ENCODE data around the gene CACHD1. TPM values are rescaled to one million over a fixed set of nuclear protein-coding genes. Genes with fewer than 3 reads are reported as not detected.

CACHD1 gene
- total RNA-seq, 1 donor from 2014 or later, result 9.6 TPM

DNA sequence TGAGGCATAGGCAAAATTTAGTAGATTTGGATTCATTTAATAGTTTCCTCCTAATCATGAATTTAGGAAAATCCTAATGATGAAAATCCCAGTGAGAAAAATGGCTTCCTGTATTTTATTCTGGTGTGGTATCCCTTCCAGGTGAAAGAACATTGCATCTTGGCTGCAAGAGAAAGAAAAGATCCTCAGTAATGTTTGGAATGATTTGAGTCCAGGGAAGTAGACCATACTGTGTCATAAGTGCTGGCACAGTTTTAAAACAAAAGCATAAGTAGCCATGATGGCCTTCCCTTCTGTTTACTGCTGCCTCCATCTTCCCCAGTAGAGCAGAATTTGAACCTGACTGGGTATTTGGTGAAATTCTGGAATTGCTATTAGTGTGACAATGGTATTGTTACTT lies 52.8 kb downstream of the CACHD1 start:
- DNase-seq (ENCODE audit: low spot score), result no peak

DNA sequence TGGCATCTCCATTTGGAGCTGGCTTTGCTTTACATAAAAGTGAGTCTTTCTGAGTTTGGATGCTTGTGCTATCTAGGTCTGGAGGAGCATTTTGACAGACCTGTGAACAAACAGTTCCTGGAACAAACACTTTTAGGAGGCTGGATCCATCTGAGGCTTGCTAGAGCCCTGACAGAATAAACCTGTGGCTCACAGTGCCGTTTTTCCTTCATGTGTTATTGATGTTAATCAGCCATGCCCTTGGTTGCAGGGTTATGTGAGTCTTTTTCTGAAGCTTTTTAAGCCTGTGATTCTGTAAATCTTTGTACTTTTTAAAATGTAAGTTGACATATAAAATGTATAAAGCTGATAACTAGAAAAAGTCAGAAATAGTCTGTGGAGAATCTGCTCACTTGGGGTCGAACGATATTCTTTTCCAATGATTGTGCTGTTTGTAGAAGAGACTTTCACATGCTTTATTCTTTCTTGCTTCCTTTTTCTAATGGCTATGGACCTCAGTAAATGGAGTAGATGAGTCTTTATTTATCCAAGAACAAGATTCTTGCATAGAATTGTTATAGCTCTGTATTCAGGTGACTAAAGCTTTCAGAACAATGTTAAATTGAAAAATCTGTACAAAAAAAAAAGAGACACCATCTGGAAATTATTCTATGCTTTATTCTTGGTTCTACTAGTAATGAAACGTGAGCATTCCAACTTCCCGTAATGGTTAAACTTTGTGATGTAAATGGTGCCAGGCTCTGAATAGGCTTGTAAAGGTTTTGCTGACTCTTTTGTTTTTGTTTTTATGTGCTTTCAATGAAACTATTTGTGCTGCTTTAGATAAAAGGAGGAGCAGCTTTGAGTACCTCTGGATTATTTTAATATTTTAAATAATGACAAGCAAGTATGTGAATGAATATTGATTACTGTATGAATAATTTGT lies 53.7 kb downstream of the CACHD1 start:
- DNase-seq (ENCODE audit: low spot score), result no peak

DNA sequence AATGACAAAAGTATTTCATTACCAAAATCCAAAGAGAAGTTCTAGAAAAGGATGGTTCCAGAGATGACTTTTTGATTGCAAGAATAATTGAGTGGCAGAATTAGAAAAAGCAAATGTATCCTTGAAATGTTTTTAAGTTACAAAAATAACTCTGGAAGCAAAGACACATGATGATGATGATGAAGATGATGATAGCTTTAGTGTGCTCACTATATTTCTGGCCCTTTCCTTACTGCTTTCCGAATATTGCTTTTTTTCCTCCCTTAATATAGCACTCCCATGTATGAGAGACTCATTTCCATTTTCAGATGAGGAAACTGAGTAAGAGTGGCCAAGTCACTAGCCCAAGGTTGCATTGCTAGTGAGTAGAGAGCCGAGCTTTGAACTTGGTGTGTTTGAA lies 54.7 kb downstream of the CACHD1 start:
- DNase-seq (ENCODE audit: low spot score), result no peak

DNA sequence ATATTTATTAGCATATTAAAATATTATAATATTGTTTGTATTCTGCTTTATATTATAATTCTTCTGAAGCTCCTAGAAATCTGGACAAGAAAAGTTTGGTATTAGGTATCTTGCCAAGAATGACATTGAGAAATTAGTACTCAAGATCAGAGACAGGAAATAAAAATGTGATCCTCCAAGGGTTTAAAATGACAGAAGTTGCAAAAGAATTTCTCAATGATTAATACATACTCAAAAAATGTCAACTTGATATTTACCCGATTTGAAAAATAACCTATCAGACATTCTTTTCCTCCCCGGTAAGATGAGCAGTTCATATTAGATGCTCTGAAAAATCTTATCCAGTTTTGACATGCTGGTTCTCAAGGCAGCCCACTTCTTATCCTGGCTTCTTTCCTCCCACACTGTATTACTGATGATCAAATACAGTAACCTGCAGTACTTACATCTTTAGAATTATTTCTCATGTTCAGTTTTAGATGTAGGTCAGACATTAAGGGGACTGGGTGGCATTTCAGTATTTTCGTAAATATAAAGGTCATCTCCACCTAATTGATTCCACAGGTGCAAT lies 55.3 kb downstream of the CACHD1 start:
- DNase-seq (ENCODE audit: low spot score), result no peak

DNA sequence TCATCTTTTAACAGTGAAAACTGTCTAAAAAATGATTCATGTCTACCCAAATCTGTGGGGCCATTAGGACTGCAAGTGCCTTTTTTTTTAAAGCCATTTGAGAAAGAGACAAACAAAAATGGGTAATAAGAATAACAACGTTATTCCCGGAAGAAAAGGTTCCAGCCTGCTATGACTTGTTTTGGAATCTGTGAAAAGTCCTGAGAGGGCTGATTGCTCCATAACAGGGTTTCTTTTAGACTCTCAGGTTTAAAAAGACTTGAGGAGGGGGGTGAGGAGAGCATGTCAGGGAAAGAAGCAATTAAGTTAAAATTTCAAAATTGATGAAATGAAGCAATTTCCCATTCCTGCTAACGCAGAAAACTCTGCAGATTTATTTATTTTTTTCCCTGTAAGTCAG lies 56.4 kb downstream of the CACHD1 start:
- DNase-seq (ENCODE audit: low spot score), result no peak

DNA sequence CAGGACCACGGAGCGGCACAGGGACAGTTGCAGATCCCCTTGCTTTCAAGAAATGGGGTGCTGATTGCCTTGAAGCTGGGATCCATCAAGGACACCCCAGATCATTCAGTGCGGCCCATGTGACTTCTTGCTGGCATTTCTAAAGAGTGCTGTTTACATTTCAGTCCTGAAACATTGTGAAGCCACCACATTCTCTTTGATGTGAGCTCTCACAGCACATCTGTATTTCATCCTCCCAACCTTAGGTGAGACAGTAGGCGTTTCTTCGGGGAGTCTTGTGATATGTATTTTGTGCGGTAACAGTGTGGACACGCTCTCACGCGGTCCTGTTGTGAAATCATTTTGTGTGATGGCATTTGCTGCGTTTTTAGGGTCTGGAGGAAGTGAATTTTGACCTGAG lies 57.2 kb downstream of the CACHD1 start:
- no peak for DNase-seq (ENCODE audit: low spot score)

DNA sequence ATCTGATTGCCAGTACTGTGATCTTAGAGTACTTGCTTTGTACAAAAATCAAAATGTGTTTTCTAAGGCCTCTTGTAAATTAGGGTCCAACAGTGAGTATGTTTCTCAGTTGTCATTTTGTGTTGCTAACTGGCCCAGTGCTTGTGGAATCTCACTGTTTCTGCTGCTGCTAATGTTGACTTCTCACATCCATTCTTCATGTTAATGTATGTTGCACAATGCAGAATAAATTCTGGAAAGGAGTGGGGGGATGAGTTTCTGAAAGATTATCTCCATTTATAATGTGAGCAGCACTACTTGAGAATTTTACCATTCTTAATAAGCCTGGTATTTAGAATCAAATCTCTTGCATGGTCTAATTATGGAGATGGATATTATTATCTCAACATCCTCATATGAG lies 57.9 kb downstream of the CACHD1 start:
- no peak for DNase-seq (ENCODE audit: low spot score)

DNA sequence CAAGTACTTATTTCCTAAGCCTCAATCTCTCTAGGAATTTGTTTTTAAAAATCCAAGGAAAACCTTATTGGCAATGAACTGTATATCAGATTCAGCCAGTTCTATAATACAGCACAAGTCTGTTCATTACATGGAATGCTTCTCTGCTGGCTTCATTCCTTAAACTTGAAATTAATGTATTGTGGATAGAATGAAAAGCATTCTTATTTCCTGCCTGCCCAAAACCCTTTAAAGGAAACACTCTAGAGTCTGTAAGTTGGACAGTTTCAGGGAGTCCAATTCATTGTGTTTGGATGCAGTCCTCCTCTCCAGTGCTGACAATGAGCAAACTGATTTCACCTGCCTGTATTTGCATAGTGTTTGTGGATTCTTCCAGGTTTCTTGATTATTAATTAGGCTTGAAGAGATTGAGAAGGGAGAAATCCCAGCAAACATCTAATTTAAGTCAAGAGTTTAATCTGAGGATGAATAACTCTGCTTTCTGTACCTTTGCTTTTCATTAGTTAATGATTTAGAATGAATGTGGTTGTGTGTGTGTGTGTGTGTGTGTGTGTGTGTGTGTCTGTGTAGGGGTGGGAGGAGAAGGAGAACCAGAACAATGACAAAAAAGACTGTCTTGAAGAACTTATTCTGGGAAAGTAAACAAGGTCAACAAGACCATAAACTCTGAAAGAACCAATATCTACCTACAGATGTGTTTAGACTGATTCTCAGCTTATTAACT lies 61.2 kb downstream of the CACHD1 start:
- DNase-seq (ENCODE audit: low spot score), result no peak

DNA sequence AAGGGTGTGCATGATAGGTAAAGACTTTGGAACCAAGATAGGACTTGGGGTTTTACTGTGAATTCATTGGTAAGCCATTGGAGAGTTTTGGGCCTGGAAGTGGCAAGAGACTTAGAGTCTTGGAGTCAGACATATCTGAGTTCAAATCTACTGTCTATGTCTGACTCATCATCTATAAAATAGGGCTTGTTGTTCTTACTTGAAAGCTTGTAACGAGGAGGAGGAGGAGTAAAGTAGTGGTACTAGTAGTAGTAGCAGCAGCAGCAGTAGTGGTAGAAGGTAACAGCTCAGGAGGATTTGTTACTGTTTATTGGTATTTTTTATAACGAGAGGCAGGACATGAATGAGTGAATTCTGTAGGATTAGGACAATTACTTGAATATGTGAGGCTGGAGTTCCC lies 62.7 kb downstream of the CACHD1 start:
- DNase-seq (ENCODE audit: low spot score), result no peak

DNA sequence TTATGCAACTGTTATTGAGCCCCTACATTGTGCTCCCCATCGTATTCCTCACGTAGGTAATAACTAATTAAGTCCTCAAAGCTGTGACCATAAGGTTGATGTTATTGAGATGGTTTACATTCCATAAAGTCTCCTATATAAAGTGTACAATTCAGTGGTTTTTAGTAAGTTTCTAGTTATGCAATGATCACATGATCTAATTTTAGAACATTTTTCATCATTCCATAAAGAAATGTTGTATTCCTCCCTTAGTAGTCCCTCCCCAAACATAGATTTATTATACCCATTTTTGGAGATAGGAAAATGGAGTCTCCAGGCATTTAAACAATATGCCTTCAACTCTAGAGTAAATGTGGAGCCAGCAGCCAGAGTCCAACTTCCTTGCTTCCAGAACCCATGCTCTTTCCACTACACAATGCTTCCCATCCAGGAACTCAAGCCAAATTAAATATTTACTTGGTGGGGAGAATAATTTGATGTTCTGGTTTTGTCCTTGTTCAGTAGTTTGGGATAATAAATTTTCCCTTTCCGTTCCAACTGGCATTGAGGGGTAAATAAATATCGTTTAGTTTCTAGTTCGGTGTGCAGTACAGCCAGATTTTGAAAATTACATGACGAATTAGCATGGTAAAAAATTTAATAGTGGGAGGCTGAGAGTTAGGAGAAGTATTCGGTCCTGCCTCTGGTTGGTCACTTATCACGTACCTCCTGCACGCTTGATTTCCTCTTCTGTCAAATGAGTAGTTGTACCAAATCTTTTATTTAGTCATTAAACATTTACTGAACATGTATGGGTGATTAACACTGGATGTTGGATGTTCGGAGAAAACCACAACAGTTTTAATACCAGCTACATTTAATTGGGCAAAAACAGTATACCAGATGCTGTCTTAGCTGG lies 66.3 kb downstream of the CACHD1 start:
- no peak for DNase-seq (ENCODE audit: low spot score)

DNA sequence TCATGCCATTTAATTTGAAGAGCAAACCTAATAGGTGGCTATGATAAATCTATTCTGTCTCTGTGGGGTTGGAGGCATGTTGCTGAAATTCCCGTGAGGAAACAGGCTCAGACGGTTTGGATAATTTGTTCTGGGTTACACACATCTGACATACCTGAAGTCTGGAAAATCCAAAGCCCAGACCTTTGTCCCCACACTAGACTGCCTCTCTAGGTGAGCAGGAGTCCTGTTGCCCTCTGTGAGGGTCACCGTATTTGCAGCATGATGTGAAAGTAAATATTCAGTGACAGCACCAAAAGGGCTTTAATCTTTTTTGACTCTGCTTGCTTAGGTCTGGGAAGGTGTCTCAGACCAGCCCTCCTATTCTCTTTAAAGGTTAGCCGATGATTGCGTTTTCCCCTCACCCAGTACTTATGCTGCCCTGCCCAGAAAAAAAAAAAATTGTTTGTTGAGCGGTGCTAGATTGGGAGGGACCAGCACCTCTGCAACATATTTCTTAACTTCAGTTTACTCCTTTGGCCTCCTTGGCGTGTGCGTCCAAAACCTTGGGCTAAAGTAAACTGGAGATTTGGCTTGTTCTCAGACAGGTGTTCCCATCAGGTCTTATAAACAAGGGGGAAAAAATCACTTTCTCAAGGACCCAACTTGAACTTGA lies 67.0 kb downstream of the CACHD1 start:
- DNase-seq (ENCODE audit: low spot score), result no peak

DNA sequence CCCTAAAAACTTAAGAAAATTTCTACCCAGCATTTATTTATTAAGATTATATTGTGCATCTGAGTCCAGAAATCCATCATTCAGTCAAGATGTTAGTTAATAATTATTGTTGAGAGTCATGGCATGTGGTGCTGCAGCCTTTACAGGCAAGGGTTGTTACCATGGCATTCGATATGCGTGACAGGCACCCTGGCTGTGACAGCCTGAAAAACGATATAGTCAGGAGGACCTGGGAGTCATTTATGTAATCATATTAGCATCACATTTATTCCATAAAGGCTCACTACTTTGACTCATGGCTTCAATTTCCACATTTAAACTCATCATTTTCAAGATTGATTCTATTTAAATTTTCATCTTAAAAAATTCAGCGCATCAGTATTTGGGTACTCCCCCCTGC lies 68.0 kb downstream of the CACHD1 start:
- no peak for DNase-seq (ENCODE audit: low spot score)

DNA sequence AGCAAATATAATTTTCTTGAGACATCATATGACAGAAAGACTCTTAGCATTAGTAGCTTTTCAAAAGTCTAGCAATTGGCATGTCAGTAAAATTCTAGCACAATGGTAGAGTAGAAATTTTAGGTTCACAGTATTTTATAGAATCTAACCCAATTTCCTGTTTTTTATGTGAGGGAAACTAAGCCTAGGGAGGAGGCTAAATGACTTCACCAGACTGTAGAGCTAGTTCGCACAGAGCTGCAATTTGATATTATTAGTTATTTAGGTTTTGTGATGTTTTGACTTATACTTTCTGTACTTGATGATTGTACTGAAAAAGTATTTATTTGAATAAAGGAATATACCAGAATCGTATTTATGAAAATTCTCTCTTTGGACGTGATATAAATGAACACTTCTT lies 68.5 kb downstream of the CACHD1 start:
- no peak for DNase-seq (ENCODE audit: low spot score)

DNA sequence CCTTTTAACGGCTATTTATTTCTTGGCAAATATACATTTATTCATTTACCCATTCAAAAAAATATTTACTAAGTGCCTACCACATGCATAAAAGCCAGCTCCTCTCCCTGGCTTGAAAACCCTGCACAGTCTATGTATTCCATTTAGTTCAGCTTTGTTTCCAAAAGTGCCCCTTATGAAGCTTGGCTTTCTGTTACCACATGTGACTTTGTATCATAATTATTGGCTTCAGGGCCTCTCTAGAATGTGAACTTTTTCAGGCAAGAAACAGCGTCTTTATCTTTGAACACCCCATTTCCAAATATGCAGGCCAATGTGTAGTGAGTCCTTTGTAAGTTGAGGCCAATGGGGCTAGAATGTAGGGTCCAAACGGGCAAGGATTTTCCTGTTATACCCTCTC lies 69.4 kb downstream of the CACHD1 start:
- no peak for DNase-seq (ENCODE audit: low spot score)

DNA sequence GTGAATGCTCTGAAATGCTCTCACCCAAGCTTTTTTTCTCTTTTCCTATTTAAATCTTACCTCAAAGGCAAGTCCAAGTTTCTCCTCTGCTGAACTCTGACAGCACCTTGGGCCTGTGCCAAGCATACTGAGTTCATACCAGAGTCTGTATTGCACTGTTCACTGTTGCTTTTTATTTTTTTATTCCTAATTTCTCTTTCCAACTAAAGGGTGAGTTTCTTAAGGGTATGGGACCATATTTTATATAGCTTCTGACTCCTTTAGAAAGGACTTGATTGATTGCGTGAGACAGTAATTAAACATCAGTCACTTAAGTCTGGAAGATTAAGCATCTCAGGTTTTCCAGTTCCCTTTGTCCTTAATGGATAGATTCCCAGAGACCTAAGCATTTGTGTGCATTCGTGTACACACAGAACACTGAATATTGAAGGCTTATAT lies 69.9 kb downstream of the CACHD1 start:
- peak; percentile 75 for DNase-seq (ENCODE audit: low spot score)

DNA sequence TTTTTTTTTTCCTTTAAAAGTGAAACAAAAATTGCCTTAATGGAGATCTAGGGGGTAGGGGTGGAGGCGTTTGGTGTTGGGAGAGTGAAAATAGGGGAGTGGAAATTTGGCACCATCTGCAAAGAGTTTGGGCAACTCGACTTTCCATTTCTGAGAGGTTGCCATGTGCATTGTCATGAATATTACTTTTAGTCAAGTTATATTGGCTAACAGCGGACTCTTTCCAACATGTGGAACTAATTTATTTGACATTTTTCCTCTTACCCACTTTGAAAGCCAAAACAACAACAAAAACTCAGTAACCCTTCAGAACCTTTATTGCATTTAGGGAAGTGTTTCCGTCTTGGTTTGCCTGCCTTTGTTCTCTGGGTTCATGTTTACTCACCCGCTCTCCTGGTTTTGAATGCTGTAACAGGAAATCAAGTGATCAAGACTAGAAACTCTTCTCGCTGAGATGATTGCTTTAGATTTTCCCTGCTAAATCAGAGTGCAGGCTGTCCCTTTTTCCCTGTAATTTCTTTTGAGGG lies 70.4 kb downstream of the CACHD1 start:
- no peak for DNase-seq (ENCODE audit: low spot score)

DNA sequence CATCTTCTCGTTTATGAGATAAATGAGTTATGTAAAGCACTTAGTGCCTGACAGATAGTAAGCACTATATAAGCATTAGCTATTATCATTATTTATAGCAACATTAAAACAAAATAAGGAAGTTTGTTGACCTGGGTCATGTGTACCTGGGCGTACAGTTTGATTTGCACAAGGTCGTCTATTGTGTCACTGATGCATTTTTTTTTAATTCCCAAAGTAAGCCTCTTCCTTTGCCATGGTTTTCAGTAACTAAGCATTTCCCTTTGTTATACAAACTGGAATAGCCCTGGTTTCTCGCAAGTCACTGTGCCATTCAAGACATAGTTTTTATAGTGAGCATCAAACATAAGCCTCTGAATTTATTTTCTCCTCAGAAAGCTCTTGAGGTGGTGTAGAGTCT lies 72.2 kb downstream of the CACHD1 start:
- no peak for DNase-seq (ENCODE audit: low spot score)

DNA sequence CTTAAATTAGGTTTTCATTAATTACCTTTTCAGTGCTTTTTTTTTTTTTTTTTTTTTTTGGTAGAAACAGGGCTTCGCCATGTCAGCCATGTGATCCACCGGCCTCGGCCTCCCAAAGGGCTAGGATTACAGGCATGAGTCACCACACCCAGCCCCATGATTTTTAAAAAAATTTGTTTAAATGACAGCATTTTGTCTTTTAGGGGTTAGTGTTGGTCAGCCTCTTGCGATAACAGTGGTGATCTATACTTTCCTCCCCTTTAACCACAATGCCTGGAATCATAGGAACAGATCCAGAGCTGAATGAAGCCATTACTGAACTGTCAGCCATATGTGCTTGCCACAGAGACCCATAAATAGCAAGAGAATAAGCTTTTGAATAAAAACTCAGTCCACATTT lies 73.9 kb downstream of the CACHD1 start:
- DNase-seq (ENCODE audit: low spot score), result no peak

DNA sequence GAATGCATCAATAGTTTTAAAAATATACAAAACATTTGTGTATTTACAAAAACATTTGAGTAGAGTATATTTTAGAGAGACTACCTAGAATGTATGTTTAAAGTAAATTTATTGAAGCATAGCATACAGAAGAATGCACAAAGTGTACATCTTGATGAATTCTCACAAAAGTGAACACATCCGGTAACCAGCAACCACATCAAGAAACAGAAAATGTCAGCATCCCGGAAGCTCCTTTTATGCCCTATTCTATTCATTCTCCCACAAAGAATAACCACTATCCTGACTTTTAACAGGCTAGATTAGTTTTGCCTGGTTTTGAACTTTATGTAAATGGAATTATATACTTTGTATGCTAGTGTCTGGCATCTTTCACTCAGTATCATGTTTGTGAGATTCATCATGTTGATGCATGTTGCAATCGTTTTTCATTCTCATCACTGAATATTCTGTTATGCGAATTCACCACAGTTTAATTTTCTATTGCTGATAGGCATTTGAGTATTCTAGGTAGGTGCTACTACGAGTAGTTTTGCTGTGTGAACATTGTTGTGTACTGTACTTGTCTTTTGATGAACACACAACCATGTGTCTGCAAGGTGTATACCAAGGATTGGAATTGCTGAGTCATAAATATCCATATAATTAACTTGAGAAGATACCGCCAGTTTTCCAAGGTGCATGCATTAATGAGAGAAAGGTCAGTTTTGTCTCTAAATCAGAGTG lies 75.4 kb downstream of the CACHD1 start:
- no peak for DNase-seq (ENCODE audit: low spot score)

DNA sequence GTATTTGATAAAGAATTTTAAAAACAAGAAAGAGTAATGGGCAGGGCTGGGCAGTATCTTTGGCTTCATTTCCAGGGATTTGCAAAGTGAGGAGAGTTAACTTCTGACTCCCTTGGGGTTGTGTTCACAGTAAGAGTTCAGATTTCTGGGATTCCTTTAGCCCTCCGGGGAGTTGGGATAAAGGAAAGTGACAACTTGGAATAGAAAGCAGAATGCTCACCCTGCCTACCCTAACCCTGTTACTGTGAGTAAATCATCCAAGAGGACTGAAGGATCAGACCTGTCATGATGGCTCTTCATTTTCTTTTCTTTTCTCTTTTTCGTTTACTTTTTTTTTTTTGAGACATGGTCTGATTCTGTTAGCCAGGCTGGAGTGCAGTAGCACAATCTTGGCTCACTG lies 76.1 kb downstream of the CACHD1 start:
- DNase-seq (ENCODE audit: low spot score), result peak; percentile 59

Measured in umbilical cord (tissue), 2 donors.